Ecto neural progenitor cell (in vitro differentiated cells): ENCODE measurements around the gene SP2.

Source experiments
- DNase-seq: peaks from one replicate; pipeline ENCODE4 v3.0.0-alpha.2; 2018; ENCODE audit warnings: low spot score

Gene SP2

GRCh38 chr17:47895856-47896671, at the start of gene SP2:
TSS of gene SP2 (plus strand) at chr17:47896236. CDS start at chr17:47896287, 51 bp downstream.
- peak; percentile 100 for DNase-seq

- peak; percentile 85 for DNase-seq
Measured at GRCh38 chr17:47846716-47847340, 49.2 kb upstream of the SP2 start.

- peak; percentile 87 for DNase-seq
Measured at GRCh38 chr17:47847341-47848197, 48.5 kb upstream of the SP2 start.

- DNase-seq: no peak
Measured at GRCh38 chr17:47848198-47848513, 47.9 kb upstream of the SP2 start.

GRCh38 chr17:47850373-47850691, 45.7 kb upstream of the SP2 start:
- DNase-seq: no peak

GRCh38 chr17:47850692-47851573, 45.1 kb upstream of the SP2 start, which contains the start of gene SP6:
TSS of gene SP6 (minus strand) at chr17:47851163. CDS start at chr17:47848429, 2,734 bp downstream.
- DNase-seq: peak; percentile 89

- DNase-seq: peak; percentile 66
Measured at GRCh38 chr17:47851764-47852112, 44.3 kb upstream of the SP2 start.

- DNase-seq: no peak
Measured at GRCh38 chr17:47852113-47852949, 43.7 kb upstream of the SP2 start.

GRCh38 chr17:47853616-47854015, 42.4 kb upstream of the SP2 start:
- no peak for DNase-seq

- DNase-seq: no peak
Measured at GRCh38 chr17:47855737-47856136, 40.3 kb upstream of the SP2 start.

GRCh38 chr17:47856830-47857229, 39.2 kb upstream of the SP2 start:
- DNase-seq: no peak

- DNase-seq: no peak
Measured at GRCh38 chr17:47857551-47858455, 38.2 kb upstream of the SP2 start.

GRCh38 chr17:47860386-47860785, 35.6 kb upstream of the SP2 start:
- DNase-seq: no peak

GRCh38 chr17:47862621-47863440, 33.2 kb upstream of the SP2 start:
- DNase-seq: no peak

GRCh38 chr17:47864791-47865216, 31.2 kb upstream of the SP2 start:
- DNase-seq: no peak

- DNase-seq: no peak
Measured at GRCh38 chr17:47866941-47867340, 29.1 kb upstream of the SP2 start.

- DNase-seq: no peak
Measured at GRCh38 chr17:47867813-47868533, 28.1 kb upstream of the SP2 start.

- DNase-seq: no peak
Measured at GRCh38 chr17:47869114-47869513, 26.9 kb upstream of the SP2 start.
